Measurements from ENCODE around the gene NKAIN4.

DNA sequence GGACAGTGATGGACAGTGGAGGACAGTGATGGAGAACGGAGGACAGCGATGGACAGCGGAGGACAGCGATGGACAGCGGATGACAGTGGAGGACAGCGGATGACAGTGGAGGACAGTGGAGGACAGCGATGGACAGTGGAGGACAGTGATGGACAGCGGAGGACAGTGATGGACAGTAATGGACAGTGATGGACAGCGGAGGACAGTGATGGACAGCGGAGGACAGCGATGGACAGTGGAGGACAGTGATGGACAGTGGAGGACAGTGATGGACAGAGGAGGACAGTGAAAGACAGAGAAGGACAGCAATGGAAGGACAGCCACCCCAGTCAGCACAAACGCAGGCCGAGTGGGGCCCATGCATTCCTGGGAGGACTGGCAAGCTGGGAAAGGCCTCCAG lies 3.4 kb upstream of the NKAIN4 start:
- no peak for TF ChIP-seq CTCF (IDR thresholded peaks at IDR 0.05)
- TF ChIP-seq EZH2 (IDR thresholded peaks at IDR 0.05; ENCODE audit: borderline replicate concordance, insufficient read depth, low read depth, low read length, poor library complexity, severe bottlenecking), result no peak
